ENCODE results near the gene C6orf62. TPM values are rescaled to one million over a fixed set of nuclear protein-coding genes. Genes with fewer than 3 reads are reported as not detected.
"Not testable (repeated sequence)": the region's sequence is repeated elsewhere in the genome, so short reads cannot be mapped to it uniquely, and the experiment has no call there.

Gene C6orf62
- total and polyA plus RNA-seq, 11 donors: 20.8 to 92.8 (median 40.7) TPM

GRCh38 chr6:24752917-24753492, 34.1 kb upstream of the C6orf62 start:
- no peaks in the 10 kb centered on the region for H3K9me3 ChIP-seq
- WGBS, 4 donors: 88 to 95% (median 91%) methylated on average over 1 of the region's 1 CpG
- intact Hi-C loops (cut with DNase I): no loop called here
- H3K4me3 ChIP-seq: no peak overlapping the region
- H3K27me3 ChIP-seq: no peaks in the 10 kb centered on the region
- H3K4me1 ChIP-seq: peaks cover 0 to 28% (median 0%) of the 10 kb centered on the region in 12 donors
- ATAC-seq (no peak), DNase-seq (no peak)
- H3K27ac ChIP-seq: no peak overlapping the region
- TF ChIP-seq POLR2A (IDR thresholded peaks at IDR 0.05): no peak
- TF ChIP-seq CTCF (IDR thresholded peaks at IDR 0.05): no peak
- no peaks in the 10 kb centered on the region for H3K36me3 ChIP-seq

GRCh38 chr6:24752503-24752902, 33.5 kb upstream of the C6orf62 start:
- Histone ChIP-seq H3K9me3 (no peaks in the 10 kb centered on the region), H3K4me1 (peaks cover 0 to 32% (median 0%) of the 10 kb centered on the region in 12 donors), H3K4me3 (no peak overlapping the region), H3K27me3 (no peaks in the 10 kb centered on the region), H3K27ac (no peak overlapping the region), H3K36me3 (no peaks in the 10 kb centered on the region)
- no peak for DNase-seq
- intact Hi-C loops (cut with DNase I): no loop called here
- ATAC-seq: no peak
- 59 to 69% (median 65%) methylated on average over 2 of the region's 2 CpGs for WGBS, 4 donors
- no peak for TF ChIP-seq CTCF (IDR thresholded peaks at IDR 0.05)
- TF ChIP-seq POLR2A (IDR thresholded peaks at IDR 0.05): no peak

GRCh38 chr6:24750878-24751277, 31.9 kb upstream of the C6orf62 start:
- DNase-seq; intact Hi-C loops (cut with DNase I); H3K27me3 ChIP-seq; H3K36me3 ChIP-seq; H3K4me3 ChIP-seq; H3K9me3 ChIP-seq; H3K27ac ChIP-seq; ATAC-seq: not testable (repeated sequence)
- WGBS, 4 donors: 70 to 89% (median 81%) methylated on average over 3 of the region's 3 CpGs
- H3K4me1 ChIP-seq: peaks cover 0 to 31% (median 0%) of the 10 kb centered on the region in 12 donors

- TF ChIP-seq CTCF (IDR thresholded peaks at IDR 0.05) (no peak), POLR2A (IDR thresholded peaks at IDR 0.05) (no peak)
- Histone ChIP-seq H3K27ac (peak overlapping the region in 2 of 12 donors; percentile 29 to 89), H3K4me3 (no peak overlapping the region), H3K36me3 (no peaks in the 10 kb centered on the region), H3K9me3 (no peaks in the 10 kb centered on the region), H3K27me3 (no peaks in the 10 kb centered on the region), H3K4me1 (peaks cover 0 to 44% (median 0%) of the 10 kb centered on the region in 12 donors)
- no peak for DNase-seq
- WGBS, 4 donors: 79 to 85% (median 79%) methylated on average over 3 of the region's 3 CpGs
- intact Hi-C loops (cut with DNase I): no loop called here
- ATAC-seq: no peak
Measured at GRCh38 chr6:24749297-24749696, 30.3 kb upstream of the C6orf62 start.

- WGBS, 4 donors: 77 to 81% (median 79%) methylated on average over 5 of the region's 5 CpGs
- intact Hi-C loops (cut with DNase I): no loop called here
- DNase-seq (peak in 1 of 5 donors; percentile 15), ATAC-seq (peak in 3 of 4 donors; percentile 46 to 71 (median 63))
- no peaks in the 10 kb centered on the region for H3K9me3 ChIP-seq
- peak overlapping the region in 4 of 12 donors; percentile 13 to 85 (median 26) for H3K27ac ChIP-seq
- no peaks in the 10 kb centered on the region for H3K27me3 ChIP-seq
- TF ChIP-seq POLR2A (IDR thresholded peaks at IDR 0.05) (no peak), CTCF (IDR thresholded peaks at IDR 0.05) (no peak)
- H3K36me3 ChIP-seq: no peaks in the 10 kb centered on the region
- H3K4me1 ChIP-seq: peaks cover 0 to 67% (median 0%) of the 10 kb centered on the region in 12 donors
- H3K4me3 ChIP-seq: no peak overlapping the region
Measured at GRCh38 chr6:24744911-24745310, 26.0 kb upstream of the C6orf62 start.

Measured in heart left ventricle (tissue), 16 donors.